Cardiac fibroblast (primary cell): ENCODE results near the gene IL22RA1.

Experiments
- DNase-seq, 2 donors: peaks; one replicate each; pipeline versions ENCODE4 v3.0.0 to v3.0.0-alpha.2; 2010; ENCODE audit warnings: low read depth in 2 of 2
- H3K4me3 ChIP-seq, 2 donors: replicated peaks in 1 of 2; 1 replicate in 1 of 2; 2 replicates in 1 of 2; pipeline ENCODE4 v1.5.1; 2011; ENCODE audit warnings: low read depth in 2 of 2, low read length in 2 of 2, mild to moderate bottlenecking in 2 of 2, moderate library complexity in 1 of 2
- TF ChIP-seq, protein P1 (sequence below): IDR thresholded peaks from one replicate; pipeline ENCODE4 v1.5.1; 2011; ENCODE audit warnings: low read depth, mild to moderate bottlenecking, low read length, inconsistent platforms

IL22RA1 gene

DNA sequence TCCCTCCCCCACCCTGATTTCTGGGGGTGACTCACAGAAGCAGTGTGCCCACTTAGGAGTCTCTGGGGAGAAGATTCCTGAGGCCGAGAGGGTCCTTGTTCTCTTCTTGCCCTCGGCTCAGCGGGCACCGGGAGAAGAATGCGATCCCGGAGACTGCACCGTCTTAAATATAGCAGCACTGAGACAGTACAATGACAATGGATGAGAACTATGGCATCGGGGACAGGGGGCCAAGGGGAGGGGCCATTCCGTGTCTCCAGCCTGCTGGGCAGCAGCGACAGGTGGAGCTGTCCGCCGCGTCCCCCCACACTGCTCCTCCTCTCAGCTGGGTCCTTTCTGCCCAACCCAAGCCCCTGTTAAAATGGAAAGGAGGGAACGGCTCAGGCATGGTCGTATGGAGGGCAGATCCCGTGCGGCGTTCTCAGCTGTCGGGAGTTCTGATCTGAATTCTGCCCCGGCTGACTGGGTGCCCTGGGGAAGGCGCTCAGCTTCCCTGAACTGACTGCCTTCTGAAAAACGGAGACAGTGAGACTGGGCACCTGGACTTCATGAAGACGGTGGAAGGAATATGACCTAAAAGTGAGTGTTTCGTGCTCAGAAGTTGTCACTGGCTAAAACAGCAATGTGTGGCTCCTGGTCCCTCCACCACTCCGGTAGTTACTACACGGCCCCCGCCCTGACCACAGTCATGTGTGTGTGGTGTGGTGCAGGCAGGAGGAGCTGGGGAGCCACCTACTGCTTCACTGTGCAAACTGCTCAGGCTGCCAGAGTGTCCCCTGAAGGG is 30.8 kb downstream of the IL22RA1 start, which contains the start of gene MYOM3:
Gene MYOM3 (minus strand): TSS at position 140 of the 784 bp plus-strand sequence. CDS start 3,499 bp downstream, outside the sequence.
- peak; percentile 74 to 78 for DNase-seq
- H3K4me3 ChIP-seq = peak within 1 kb of the TSS in 1 of 2 donors; percentile 8
- TF ChIP-seq, protein P1, sequence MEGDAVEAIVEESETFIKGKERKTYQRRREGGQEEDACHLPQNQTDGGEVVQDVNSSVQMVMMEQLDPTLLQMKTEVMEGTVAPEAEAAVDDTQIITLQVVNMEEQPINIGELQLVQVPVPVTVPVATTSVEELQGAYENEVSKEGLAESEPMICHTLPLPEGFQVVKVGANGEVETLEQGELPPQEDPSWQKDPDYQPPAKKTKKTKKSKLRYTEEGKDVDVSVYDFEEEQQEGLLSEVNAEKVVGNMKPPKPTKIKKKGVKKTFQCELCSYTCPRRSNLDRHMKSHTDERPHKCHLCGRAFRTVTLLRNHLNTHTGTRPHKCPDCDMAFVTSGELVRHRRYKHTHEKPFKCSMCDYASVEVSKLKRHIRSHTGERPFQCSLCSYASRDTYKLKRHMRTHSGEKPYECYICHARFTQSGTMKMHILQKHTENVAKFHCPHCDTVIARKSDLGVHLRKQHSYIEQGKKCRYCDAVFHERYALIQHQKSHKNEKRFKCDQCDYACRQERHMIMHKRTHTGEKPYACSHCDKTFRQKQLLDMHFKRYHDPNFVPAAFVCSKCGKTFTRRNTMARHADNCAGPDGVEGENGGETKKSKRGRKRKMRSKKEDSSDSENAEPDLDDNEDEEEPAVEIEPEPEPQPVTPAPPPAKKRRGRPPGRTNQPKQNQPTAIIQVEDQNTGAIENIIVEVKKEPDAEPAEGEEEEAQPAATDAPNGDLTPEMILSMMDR = peak; percentile 65

DNA sequence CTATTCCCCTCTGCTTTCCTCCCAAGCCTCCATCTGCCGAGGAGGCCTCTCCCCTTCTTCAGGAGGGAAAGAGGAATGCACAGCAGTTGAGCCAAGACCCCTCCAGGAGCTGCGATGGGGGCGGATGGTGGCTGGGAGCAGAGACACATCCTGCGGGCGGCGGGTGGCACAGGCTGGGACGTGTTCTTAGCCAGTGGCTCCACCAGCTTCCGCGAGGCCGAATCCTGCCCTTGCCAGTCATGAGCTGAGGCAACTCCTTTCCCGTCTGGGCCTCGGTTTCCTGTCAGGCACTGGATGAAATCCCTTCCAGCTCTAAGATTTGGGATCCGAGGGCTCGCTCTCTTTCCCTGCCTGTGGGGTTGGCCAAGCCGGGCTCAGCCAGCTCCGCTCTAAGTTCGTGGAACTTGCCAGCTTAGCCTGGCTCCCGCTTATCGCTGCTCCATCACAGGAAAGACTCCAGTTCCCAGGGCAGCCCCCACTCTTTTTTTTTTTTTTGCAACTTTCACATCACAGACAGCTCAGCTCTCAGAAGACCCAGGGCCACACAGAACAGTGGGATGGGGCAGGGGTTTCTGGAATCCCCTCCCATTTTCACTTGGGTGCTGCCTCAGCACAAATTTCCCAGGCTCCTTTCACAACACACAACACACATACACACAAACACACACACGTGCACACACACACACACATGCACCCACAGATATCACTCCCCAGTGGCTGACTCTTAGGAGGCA is 31.5 kb downstream of the IL22RA1 start:
- no peak overlapping the region for H3K4me3 ChIP-seq
- TF ChIP-seq, protein P1 = no peak
- DNase-seq = peak in 1 of 2 donors; percentile 32

DNA sequence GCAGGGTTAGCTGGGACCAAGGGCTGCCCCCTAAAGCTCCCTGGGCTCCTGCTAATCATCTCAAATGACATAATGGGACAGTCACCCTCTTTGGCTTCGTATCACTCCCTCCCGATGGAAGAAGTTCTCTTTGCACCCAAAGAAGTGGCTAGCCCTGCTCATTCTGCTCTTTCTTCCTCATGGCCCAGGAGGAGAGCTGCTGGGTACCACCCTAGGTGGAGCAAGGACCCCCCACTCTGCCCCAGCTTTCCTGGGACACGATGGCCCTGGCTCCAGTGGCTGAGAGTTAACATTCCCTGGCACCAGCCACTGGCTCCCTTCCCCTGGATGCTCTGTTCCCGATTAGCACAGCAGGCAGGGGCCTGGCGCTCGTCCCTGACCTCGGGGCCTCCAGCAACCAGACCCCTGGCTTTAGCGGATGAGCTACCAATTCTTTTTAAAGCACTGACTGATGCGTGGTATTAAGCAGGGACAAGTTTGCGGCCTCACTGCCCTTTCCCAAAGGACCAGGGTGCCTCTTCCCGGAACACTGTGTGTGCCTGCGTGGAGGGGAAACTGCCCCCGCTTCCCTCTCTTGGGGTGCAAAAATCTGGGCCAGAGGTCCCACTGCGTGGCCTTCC is 32.2 kb downstream of the IL22RA1 start:
- no peak for DNase-seq
- no peak overlapping the region for H3K4me3 ChIP-seq
- TF ChIP-seq, protein P1 = no peak

DNA sequence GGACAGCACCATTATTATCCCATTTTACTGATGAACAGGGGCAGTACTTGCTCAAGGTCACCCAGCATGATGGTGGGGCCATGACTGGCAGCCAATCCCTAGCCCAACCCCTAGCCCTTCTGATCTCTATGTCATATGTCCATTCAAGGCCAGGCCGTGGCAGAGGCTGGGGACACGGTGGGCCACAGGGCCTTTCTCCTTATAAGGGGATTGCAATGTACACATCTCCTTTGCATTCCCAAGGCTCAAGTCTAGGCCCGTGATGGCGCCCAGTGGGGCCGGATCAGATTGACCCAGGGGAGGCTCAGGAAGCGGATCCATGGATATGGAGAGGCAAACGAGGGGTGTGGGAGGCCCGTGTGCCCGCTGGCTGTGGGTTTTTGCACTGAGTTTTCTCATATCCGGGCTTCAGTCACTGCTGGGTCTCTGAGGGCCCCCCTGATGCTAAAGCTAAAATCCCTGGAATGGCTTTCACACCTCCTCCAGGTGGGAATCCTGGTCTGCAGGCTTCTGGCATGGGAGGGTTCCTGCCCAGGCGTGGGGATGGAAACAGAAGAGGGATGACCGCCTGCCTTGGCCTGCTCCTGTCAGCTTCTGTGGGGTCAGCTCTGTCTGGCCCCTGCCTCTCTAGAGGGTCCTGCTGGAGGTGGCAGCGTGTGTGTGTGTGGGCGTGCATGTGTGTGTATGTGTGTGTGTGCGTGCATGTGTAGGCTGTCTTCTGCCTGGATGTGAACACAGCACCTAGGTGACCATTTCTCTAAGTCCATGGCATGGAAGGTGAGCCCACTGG is 33.1 kb downstream of the IL22RA1 start:
- no peak overlapping the region for H3K4me3 ChIP-seq
- no peak for DNase-seq
- TF ChIP-seq, protein P1 = no peak

DNA sequence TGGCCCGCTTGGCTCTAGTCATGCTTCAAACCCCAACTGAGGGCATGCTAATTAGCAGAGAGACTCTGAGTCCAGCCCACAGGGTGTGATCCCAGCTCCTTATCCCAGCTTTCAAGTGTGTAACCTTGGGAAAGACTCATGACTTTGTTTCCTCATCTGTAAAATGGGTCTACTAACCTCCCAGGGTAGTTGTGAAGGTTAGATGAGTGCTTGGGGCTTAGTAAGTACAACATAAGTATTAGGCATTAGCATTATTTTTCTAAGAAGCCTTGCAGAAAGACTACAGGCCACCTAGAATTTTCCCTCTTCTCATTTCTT is 33.8 kb downstream of the IL22RA1 start:
- no peak for DNase-seq
- H3K4me3 ChIP-seq = no peak overlapping the region
- TF ChIP-seq, protein P1 = no peak
